H9 (cell line): ENCODE data around the gene RGS6. TPM values are rescaled to one million over a fixed set of nuclear protein-coding genes. Genes with fewer than 3 reads are reported as not detected.

Experiments
- DNase-seq: peaks from one replicate; pipeline ENCODE4 v3.0.0-alpha.2; 2017
- H2AFZ ChIP-seq: one replicate; pipeline ENCODE4 v1.6.1; 2013; ENCODE audit warnings: mild to moderate bottlenecking, low read length, control low read depth, moderate library complexity
- H2AK5ac ChIP-seq: 2 replicates; pipeline ENCODE4 v1.6.1; 2013; ENCODE audit warnings: low read length, control low read depth, mixed read lengths; ENCODE audit not compliant: insufficient read length
- H2BK120ac ChIP-seq: one replicate; pipeline ENCODE4 v1.6.1; 2013; ENCODE audit warnings: low read depth, mild to moderate bottlenecking, low read length, control low read depth, inconsistent platforms; ENCODE audit not compliant: poor library complexity, severe bottlenecking
- H2BK12ac ChIP-seq: 2 replicates; pipeline ENCODE4 v1.6.1; 2013; ENCODE audit warnings: low read length, control low read depth, mixed read lengths, low read depth; ENCODE audit not compliant: insufficient read length
- H2BK15ac ChIP-seq: 2 replicates; pipeline ENCODE4 v1.6.1; 2013; ENCODE audit warnings: low read depth, low read length, control low read depth
- H2BK20ac ChIP-seq: one replicate; pipeline ENCODE4 v1.6.1; 2013; ENCODE audit warnings: low read depth, mild to moderate bottlenecking, low read length, control low read depth, inconsistent platforms; ENCODE audit not compliant: poor library complexity, severe bottlenecking
- H2BK5ac ChIP-seq: 2 replicates; pipeline ENCODE4 v1.6.1; 2013; ENCODE audit warnings: low read length, control low read depth, mixed read lengths; ENCODE audit not compliant: insufficient read length
- H3K14ac ChIP-seq: 2 replicates; pipeline ENCODE4 v1.6.1; 2013; ENCODE audit warnings: low read length, control low read depth; ENCODE audit not compliant: insufficient read depth
- H3K18ac ChIP-seq: 2 replicates; pipeline ENCODE4 v1.6.1; 2013; ENCODE audit warnings: low read depth, mild to moderate bottlenecking, mixed read lengths, low read length, control low read depth; ENCODE audit not compliant: insufficient read length
- H3K23ac ChIP-seq: 2 replicates; pipeline ENCODE4 v1.6.1; 2013; ENCODE audit warnings: low read length, control low read depth, mixed read lengths, low read depth; ENCODE audit not compliant: insufficient read length
- H3K23me2 ChIP-seq: 2 replicates; pipeline ENCODE4 v1.6.1; 2013; ENCODE audit warnings: low read depth, mild to moderate bottlenecking, mixed read lengths, low read length, control low read depth; ENCODE audit not compliant: insufficient read length, poor library complexity, severe bottlenecking
- H3K27ac ChIP-seq: 2 replicates; pipeline ENCODE4 v1.5.1; 2013; ENCODE audit warnings: low read length, control low read depth, mixed read lengths, low read depth; ENCODE audit not compliant: insufficient read length
- H3K27me3 ChIP-seq: 2 replicates; pipeline ENCODE4 v1.6.1; 2013; ENCODE audit warnings: low read length, control low read depth, inconsistent platforms; ENCODE audit not compliant: insufficient read depth
- H3K4ac ChIP-seq: 2 replicates; pipeline ENCODE4 v1.6.1; 2013; ENCODE audit warnings: low read depth, mild to moderate bottlenecking, control low read depth, inconsistent platforms, low read length, moderate library complexity
- H3K4me1 ChIP-seq: 2 replicates; pipeline ENCODE4 v1.6.1; 2013; ENCODE audit warnings: low read length, control low read depth, inconsistent platforms; ENCODE audit not compliant: insufficient read depth
- H3K4me2 ChIP-seq: 2 replicates; pipeline ENCODE4 v1.6.1; 2013; ENCODE audit warnings: low read length, control low read depth, mixed read lengths; ENCODE audit not compliant: insufficient read length, insufficient read depth
- H3K56ac ChIP-seq: 2 replicates; pipeline ENCODE4 v1.6.1; 2013; ENCODE audit warnings: low read depth, mild to moderate bottlenecking, mixed read lengths, low read length, control low read depth; ENCODE audit not compliant: insufficient read length
- H3K79me1 ChIP-seq: 2 replicates; pipeline ENCODE4 v1.6.1; 2013; ENCODE audit warnings: low read depth, mild to moderate bottlenecking, moderate library complexity, low read length, control low read depth, inconsistent platforms; ENCODE audit not compliant: insufficient read depth, poor library complexity, severe bottlenecking
- H3K79me2 ChIP-seq: 2 replicates; pipeline ENCODE4 v1.6.1; 2013; ENCODE audit warnings: low read length, control low read depth, inconsistent platforms; ENCODE audit not compliant: insufficient read depth
- H3K9ac ChIP-seq: 2 replicates; pipeline ENCODE4 v1.6.1; 2013; ENCODE audit warnings: low read length, control low read depth, mixed read lengths; ENCODE audit not compliant: insufficient read length; ENCODE audit errors: extremely low read depth
- H3K9me3 ChIP-seq: one replicate; pipeline ENCODE4 v1.6.1; 2013; ENCODE audit warnings: low read depth, low read length, inconsistent platforms; ENCODE audit not compliant: control insufficient read depth
- H3T11ph ChIP-seq: one replicate; pipeline ENCODE4 v1.6.1; 2013; ENCODE audit warnings: mild to moderate bottlenecking, low read length, control low read depth, inconsistent platforms
- H4K20me1 ChIP-seq: one replicate; pipeline ENCODE4 v1.6.1; 2013; ENCODE audit not compliant: control insufficient read depth, insufficient read length, insufficient read depth
- H4K5ac ChIP-seq: 2 replicates; pipeline ENCODE4 v1.6.1; 2013; ENCODE audit warnings: low read depth, mild to moderate bottlenecking, mixed read lengths, low read length, control low read depth; ENCODE audit not compliant: insufficient read length
- H4K8ac ChIP-seq: replicated peaks from 2 replicates; pipeline ENCODE4 v1.6.1; 2013; ENCODE audit warnings: low read length, control low read depth, mixed read lengths, low read depth; ENCODE audit not compliant: insufficient read length
- H4K91ac ChIP-seq: 2 replicates; pipeline ENCODE4 v1.6.1; 2013; ENCODE audit warnings: low read depth, mild to moderate bottlenecking, moderate library complexity, mixed read lengths, low read length, control low read depth; ENCODE audit not compliant: insufficient read length
- H3K27ac Mint-ChIP-seq, 3 experiments: 2 replicates in 2 of 3; 3 replicates in 1 of 3; pipeline ENCODE4 v1.8.0; 2020 to 2021; ENCODE audit warnings: mixed read lengths in 3 of 3, mild to moderate bottlenecking in 1 of 3, moderate library complexity in 1 of 3
- H3K27me3 Mint-ChIP-seq: 2 replicates; pipeline ENCODE4 v1.8.0; 2021; ENCODE audit warnings: low read depth, mild to moderate bottlenecking, moderate library complexity, mixed read lengths
- H3K36me3 Mint-ChIP-seq, 3 experiments: 2 replicates in 2 of 3; 3 replicates in 1 of 3; pipeline ENCODE4 v1.8.0; 2020 to 2021; ENCODE audit warnings: low read depth in 3 of 3, mixed read lengths in 3 of 3; ENCODE audit not compliant: insufficient read depth in 1 of 3
- H3K4me1 Mint-ChIP-seq, 2 experiments: 2 replicates each; pipeline ENCODE4 v1.8.0; 2020; ENCODE audit warnings: mixed read lengths in 2 of 2
- H3K4me3 Mint-ChIP-seq, 2 experiments: 2 replicates in 1 of 2; 3 replicates in 1 of 2; pipeline ENCODE4 v1.8.0; 2020 to 2021; ENCODE audit warnings: mild to moderate bottlenecking in 2 of 2, mixed read lengths in 2 of 2, moderate library complexity in 1 of 2
- H3K9me3 Mint-ChIP-seq, 2 experiments: 2 replicates in 1 of 2; 3 replicates in 1 of 2; pipeline ENCODE4 v1.8.0; 2020; ENCODE audit warnings: mild to moderate bottlenecking in 2 of 2, mixed read lengths in 2 of 2, moderate library complexity in 1 of 2
- WGBS: extraction: QIAGEN DNeasy Blood & Tissue Kit; methylation state at CpG from one replicate; pipeline ENCODE4 v1.1.7; 2013; ENCODE audit warnings: missing lambda C conversion rate, low lambda C conversion rate, mixed read lengths; ENCODE audit not compliant: insufficient read length; ENCODE audit errors: extremely low coverage; 5-methylcytosine and 5-hydroxymethylcytosine counted together
- total RNA-seq: library from RNA; stranded (reverse); gene quantifications from 2 replicates; pipeline ENCODE4 v1.2.1, GENCODE V29; 2021
- TF ChIP-seq, protein P1 (sequence below): fragments of 200-600 bp; sonication (generic); conservative IDR thresholded peaks from 3 replicates; pipeline ENCODE4 v1.8.0; 2021; ENCODE audit warnings: antibody characterized with exemption, mild to moderate bottlenecking

Gene RGS6
- total RNA-seq, 1 experiment from 2014 or later, result 3.0 TPM

DNA sequence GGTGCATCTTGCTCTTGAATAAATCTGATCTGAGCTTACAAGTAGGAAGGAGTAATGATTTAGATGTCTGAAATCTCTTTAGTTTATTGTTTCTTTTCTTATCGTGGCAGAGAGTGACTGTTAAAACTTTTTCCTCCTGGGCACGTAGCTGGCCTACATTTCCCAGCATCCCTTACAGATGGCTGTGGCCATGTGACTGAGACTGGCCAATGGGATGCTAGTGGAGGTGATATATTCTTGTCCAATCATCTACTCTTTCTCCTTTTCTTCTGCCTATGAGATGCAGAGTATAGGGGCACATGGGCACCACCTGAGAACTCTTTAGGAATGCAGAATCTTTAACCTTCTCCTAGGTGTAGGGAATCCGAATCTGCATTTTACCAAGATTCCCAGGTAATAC lies 237.3 kb downstream of the RGS6 start:
- Mint-ChIP-seq H3K27ac (no peak overlapping the region), H3K9me3 (peaks cover 0 to 4% of the 10 kb centered on the region in 2 experiments; a peak in 2 of 5 replicates), H3K36me3 (peaks cover 0 to 3% (median 0%) of the 10 kb centered on the region in 3 experiments; a peak in 2 of 7 replicates), H3K27me3 (peaks cover 1% of the 10 kb centered on the region), H3K4me1 (peaks cover 14 to 22% of the 10 kb centered on the region in 2 experiments), H3K4me3 (no peak overlapping the region)
- Histone ChIP-seq H2BK120ac (no peak overlapping the region), H3K27ac (no peak overlapping the region), H3K79me2 (no peaks in the 10 kb centered on the region), H3K14ac (no peak overlapping the region), H3T11ph (no peak overlapping the region), H3K27me3 (no peaks in the 10 kb centered on the region), H3K9me3 (no peaks in the 10 kb centered on the region), H3K23me2 (no peaks in the 10 kb centered on the region), H3K4me1 (peaks cover 3% of the 10 kb centered on the region; the same call in 1 of the 2 replicates), H3K9ac (no peak overlapping the region), H4K20me1 (no peaks in the 10 kb centered on the region), H2BK20ac (no peak overlapping the region), H2BK15ac (no peak overlapping the region), H3K18ac (no peak overlapping the region), H3K4ac (no peak overlapping the region), H2AFZ (no peak overlapping the region), H4K5ac (no peak overlapping the region), H4K8ac (no peak overlapping the region), H3K79me1 (no peaks in the 10 kb centered on the region), H2BK5ac (no peak overlapping the region), H3K56ac (no peak overlapping the region), H3K4me2 (no peak overlapping the region), H2AK5ac (no peak overlapping the region), H2BK12ac (no peak overlapping the region), H3K23ac (no peak overlapping the region), H4K91ac (no peak overlapping the region)
- WGBS, result no CpG with 5 or more reads among the region's 3 CpGs
- TF ChIP-seq, protein P1, sequence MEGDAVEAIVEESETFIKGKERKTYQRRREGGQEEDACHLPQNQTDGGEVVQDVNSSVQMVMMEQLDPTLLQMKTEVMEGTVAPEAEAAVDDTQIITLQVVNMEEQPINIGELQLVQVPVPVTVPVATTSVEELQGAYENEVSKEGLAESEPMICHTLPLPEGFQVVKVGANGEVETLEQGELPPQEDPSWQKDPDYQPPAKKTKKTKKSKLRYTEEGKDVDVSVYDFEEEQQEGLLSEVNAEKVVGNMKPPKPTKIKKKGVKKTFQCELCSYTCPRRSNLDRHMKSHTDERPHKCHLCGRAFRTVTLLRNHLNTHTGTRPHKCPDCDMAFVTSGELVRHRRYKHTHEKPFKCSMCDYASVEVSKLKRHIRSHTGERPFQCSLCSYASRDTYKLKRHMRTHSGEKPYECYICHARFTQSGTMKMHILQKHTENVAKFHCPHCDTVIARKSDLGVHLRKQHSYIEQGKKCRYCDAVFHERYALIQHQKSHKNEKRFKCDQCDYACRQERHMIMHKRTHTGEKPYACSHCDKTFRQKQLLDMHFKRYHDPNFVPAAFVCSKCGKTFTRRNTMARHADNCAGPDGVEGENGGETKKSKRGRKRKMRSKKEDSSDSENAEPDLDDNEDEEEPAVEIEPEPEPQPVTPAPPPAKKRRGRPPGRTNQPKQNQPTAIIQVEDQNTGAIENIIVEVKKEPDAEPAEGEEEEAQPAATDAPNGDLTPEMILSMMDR, result no peak
- no peak for DNase-seq
